ENCODE measurements around the gene GALP. TPM values are rescaled to one million over a fixed set of nuclear protein-coding genes. Genes with fewer than 3 reads are reported as not detected.
"Not testable (repeated sequence)": the region's sequence is repeated elsewhere in the genome, so short reads cannot be mapped to it uniquely, and the experiment has no call there.

The GALP gene
- total RNA-seq, 1 experiment from 2014 or later: not detected

- DNase-seq: no peak
- POLR2A ChIA-PET (ENCODE audit: unreplicated experiment): interaction anchor here (0.6 kb wide), 1 partner anchor 56 kb away, joined by 3 read pairs; no protein-coding TSS in a partner anchor
- H3K4me2 ChIP-seq: no peak overlapping the region
- no peak overlapping the region for H2AFZ ChIP-seq
- no peaks in the 10 kb centered on the region for H3K9me2 ChIP-seq (ENCODE audit: insufficient read depth)
- no peak overlapping the region for H3K4me3 ChIP-seq
- CTCF ChIA-PET: interaction anchor here (0.6 kb wide), 1 partner anchor 763 kb away, joined by 6 read pairs; no protein-coding TSS in a partner anchor
- H3K4me1 ChIP-seq (replicated peaks; ENCODE audit: insufficient read depth): peaks cover 14% of the 10 kb centered on the region
- H3K9me3 ChIP-seq (ENCODE audit: insufficient read depth, low read depth): no peaks in the 10 kb centered on the region
- TF ChIP-seq EZH2 (IDR thresholded peaks at IDR 0.05; ENCODE audit: low read depth) (no peak), CTCF (conservative IDR thresholded peaks at IDR 0.05) (no peak)
- BruUV-seq (replicated peaks): no TSS peak
- intact Hi-C loops (cut with micrococcal nuclease; ENCODE audit: unreplicated experiment): no loop called here
- H3F3A ChIP-seq (ENCODE audit: insufficient read depth, low read depth): peaks cover 10% of the 10 kb centered on the region
- H4K20me1 ChIP-seq (ENCODE audit: insufficient read depth): peaks cover 35% of the 10 kb centered on the region
- no peaks in the 10 kb centered on the region for H3K27me3 ChIP-seq (ENCODE audit: insufficient read depth, low read depth)
- peaks cover 11% of the 10 kb centered on the region; the same call in 1 of the 2 replicates for H3K36me3 ChIP-seq (ENCODE audit: low read depth)
- no peak overlapping the region for H3K27ac ChIP-seq
- peaks cover 51% of the 10 kb centered on the region for H3K79me2 ChIP-seq (ENCODE audit: low read depth)
Observed at GRCh38 chr19:56146904-56147303, 28.9 kb upstream of the GALP start.

GRCh38 chr19:56147307-56147706, 28.5 kb upstream of the GALP start:
- no peak overlapping the region for H3K4me3 ChIP-seq
- no TSS peak for BruUV-seq (replicated peaks)
- H3K9me2 ChIP-seq (ENCODE audit: insufficient read depth): no peaks in the 10 kb centered on the region
- H3K4me1 ChIP-seq (replicated peaks; ENCODE audit: insufficient read depth): peaks cover 10% of the 10 kb centered on the region
- ChIA-PET CTCF (interaction anchor here (0.6 kb wide), 1 partner anchor 764 kb away, joined by 6 read pairs; no protein-coding TSS in a partner anchor), POLR2A (ENCODE audit: unreplicated experiment) (interaction anchor here (0.6 kb wide), 1 partner anchor 56 kb away, joined by 3 read pairs; no protein-coding TSS in a partner anchor)
- H3K4me2 ChIP-seq: no peak overlapping the region
- TF ChIP-seq CTCF (conservative IDR thresholded peaks at IDR 0.05): no peak
- intact Hi-C loops (cut with micrococcal nuclease; ENCODE audit: unreplicated experiment): no loop called here
- H3K27me3 ChIP-seq (ENCODE audit: insufficient read depth, low read depth): no peaks in the 10 kb centered on the region
- peaks cover 47% of the 10 kb centered on the region for H3K79me2 ChIP-seq (ENCODE audit: low read depth)
- H3K9me3 ChIP-seq (ENCODE audit: insufficient read depth, low read depth): no peaks in the 10 kb centered on the region
- DNase-seq: no peak
- H3F3A ChIP-seq (ENCODE audit: insufficient read depth, low read depth): peaks cover 6% of the 10 kb centered on the region; the same call in 1 of the 2 replicates
- peaks cover 11% of the 10 kb centered on the region; the same call in 1 of the 2 replicates for H3K36me3 ChIP-seq (ENCODE audit: low read depth)
- H4K20me1 ChIP-seq (ENCODE audit: insufficient read depth): peaks cover 38% of the 10 kb centered on the region
- H2AFZ ChIP-seq: no peak overlapping the region
- H3K27ac ChIP-seq: no peak overlapping the region

GRCh38 chr19:56148096-56148495, 27.7 kb upstream of the GALP start:
- no TSS peak for BruUV-seq (replicated peaks)
- peaks cover 40% of the 10 kb centered on the region for H3K79me2 ChIP-seq (ENCODE audit: low read depth)
- intact Hi-C loops (cut with micrococcal nuclease; ENCODE audit: unreplicated experiment): no loop called here

GRCh38 chr19:56148955-56149655, 26.7 kb upstream of the GALP start:
- H3K4me3 ChIP-seq; BruUV-seq (replicated peaks); DNase-seq; H3F3A ChIP-seq (ENCODE audit: insufficient read depth, low read depth); H3K4me1 ChIP-seq (replicated peaks; ENCODE audit: insufficient read depth); H3K4me2 ChIP-seq; POLR2A ChIA-PET (ENCODE audit: unreplicated experiment); H3K27me3 ChIP-seq (ENCODE audit: insufficient read depth, low read depth); H3K9me2 ChIP-seq (ENCODE audit: insufficient read depth); H3K27ac ChIP-seq; H2AFZ ChIP-seq; CTCF ChIA-PET; H3K9me3 ChIP-seq (ENCODE audit: insufficient read depth, low read depth); intact Hi-C loops (cut with micrococcal nuclease; ENCODE audit: unreplicated experiment): not testable (repeated sequence)
- H4K20me1 ChIP-seq (ENCODE audit: insufficient read depth): peaks cover 41% of the 10 kb centered on the region
- H3K79me2 ChIP-seq (ENCODE audit: low read depth): peaks cover 29% of the 10 kb centered on the region
- H3K36me3 ChIP-seq (ENCODE audit: low read depth): peaks cover 11% of the 10 kb centered on the region; the same call in 1 of the 2 replicates

More at GRCh38 chr19:56148096-56148495, 27.7 kb upstream of the GALP start:
- H3K9me3 ChIP-seq (ENCODE audit: insufficient read depth, low read depth): no peaks in the 10 kb centered on the region
- no peak overlapping the region for H3K4me2 ChIP-seq
- H3F3A ChIP-seq (ENCODE audit: insufficient read depth, low read depth): no peaks in the 10 kb centered on the region
- DNase-seq: no peak
- H3K27ac ChIP-seq: no peak overlapping the region
- H4K20me1 ChIP-seq (ENCODE audit: insufficient read depth): peaks cover 40% of the 10 kb centered on the region
- H3K9me2 ChIP-seq (ENCODE audit: insufficient read depth): no peaks in the 10 kb centered on the region
- CTCF ChIA-PET: no interaction called here
- H3K4me3 ChIP-seq: no peak overlapping the region
- peaks cover 2% of the 10 kb centered on the region; the same call in 1 of the 2 replicates for H3K4me1 ChIP-seq (replicated peaks; ENCODE audit: insufficient read depth)
- TF ChIP-seq CTCF (conservative IDR thresholded peaks at IDR 0.05) (no peak), EZH2 (IDR thresholded peaks at IDR 0.05; ENCODE audit: low read depth) (no peak)
- H3K36me3 ChIP-seq (ENCODE audit: low read depth): peaks cover 11% of the 10 kb centered on the region; the same call in 1 of the 2 replicates
- no peaks in the 10 kb centered on the region for H3K27me3 ChIP-seq (ENCODE audit: insufficient read depth, low read depth)
- POLR2A ChIA-PET (ENCODE audit: unreplicated experiment): no interaction called here
- H2AFZ ChIP-seq: no peak overlapping the region

All from PC-9 (cell line).